WI38 (cell line): ENCODE results near the gene GBGT1.

Source experiments
- H3K4me3 ChIP-seq: 2 replicates; pipeline ENCODE4 v1.5.1; 2011; ENCODE audit warnings: low read depth, mild to moderate bottlenecking, control low read depth, low read length
- TF ChIP-seq, protein P1 (sequence below): IDR thresholded peaks from 2 replicates; pipeline ENCODE4 v1.5.1; 2012; ENCODE audit warnings: low read depth, mild to moderate bottlenecking, control low read depth, low read length

GBGT1 gene

DNA sequence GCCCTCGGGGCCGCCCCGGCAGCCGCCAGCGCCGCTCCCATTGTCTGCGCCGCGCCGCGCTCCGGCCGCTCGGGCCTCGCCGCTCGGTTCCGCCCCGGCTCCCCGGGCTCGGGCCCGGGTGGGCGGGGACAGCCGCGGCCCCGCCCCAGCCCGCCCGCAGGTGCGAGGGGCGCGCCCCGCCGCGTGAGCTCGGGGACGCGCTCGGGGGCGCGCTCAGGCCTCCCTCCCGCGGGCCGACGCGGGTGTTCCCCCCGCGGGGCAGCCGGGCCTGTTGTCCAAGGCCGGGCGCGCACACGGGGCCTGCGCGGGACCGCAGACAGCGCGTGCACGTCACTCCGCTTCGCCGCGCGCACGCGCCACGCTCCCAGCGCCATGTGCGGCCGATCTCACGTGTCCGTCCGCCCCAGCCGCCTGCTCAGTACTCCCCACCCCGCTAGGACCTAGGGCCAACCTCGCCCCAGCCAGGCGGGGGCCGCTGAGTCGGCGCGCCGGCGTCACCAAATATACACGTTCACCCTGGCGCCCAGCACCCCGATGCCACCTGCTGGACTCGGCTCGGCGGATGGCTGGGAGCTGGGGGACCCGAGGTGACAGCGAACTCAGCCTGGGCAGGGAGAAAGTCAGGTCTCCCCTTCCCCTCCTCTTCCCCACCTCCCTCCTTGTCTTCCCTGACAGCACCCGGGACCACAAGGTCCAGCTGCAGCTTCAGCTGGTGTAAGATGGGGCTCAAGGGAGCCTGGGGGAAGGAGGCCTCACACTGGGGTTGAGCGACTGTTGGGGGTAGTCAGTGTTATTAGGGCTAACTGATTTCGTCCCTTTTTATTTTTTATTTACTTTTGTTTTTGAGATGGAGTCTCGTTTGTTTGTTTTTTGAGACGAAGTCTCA, 14.3 kb downstream of the GBGT1 start:
- H3K4me3 ChIP-seq, result peak overlapping the region; percentile 45
- TF ChIP-seq, protein P1, sequence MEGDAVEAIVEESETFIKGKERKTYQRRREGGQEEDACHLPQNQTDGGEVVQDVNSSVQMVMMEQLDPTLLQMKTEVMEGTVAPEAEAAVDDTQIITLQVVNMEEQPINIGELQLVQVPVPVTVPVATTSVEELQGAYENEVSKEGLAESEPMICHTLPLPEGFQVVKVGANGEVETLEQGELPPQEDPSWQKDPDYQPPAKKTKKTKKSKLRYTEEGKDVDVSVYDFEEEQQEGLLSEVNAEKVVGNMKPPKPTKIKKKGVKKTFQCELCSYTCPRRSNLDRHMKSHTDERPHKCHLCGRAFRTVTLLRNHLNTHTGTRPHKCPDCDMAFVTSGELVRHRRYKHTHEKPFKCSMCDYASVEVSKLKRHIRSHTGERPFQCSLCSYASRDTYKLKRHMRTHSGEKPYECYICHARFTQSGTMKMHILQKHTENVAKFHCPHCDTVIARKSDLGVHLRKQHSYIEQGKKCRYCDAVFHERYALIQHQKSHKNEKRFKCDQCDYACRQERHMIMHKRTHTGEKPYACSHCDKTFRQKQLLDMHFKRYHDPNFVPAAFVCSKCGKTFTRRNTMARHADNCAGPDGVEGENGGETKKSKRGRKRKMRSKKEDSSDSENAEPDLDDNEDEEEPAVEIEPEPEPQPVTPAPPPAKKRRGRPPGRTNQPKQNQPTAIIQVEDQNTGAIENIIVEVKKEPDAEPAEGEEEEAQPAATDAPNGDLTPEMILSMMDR, result no peak

DNA sequence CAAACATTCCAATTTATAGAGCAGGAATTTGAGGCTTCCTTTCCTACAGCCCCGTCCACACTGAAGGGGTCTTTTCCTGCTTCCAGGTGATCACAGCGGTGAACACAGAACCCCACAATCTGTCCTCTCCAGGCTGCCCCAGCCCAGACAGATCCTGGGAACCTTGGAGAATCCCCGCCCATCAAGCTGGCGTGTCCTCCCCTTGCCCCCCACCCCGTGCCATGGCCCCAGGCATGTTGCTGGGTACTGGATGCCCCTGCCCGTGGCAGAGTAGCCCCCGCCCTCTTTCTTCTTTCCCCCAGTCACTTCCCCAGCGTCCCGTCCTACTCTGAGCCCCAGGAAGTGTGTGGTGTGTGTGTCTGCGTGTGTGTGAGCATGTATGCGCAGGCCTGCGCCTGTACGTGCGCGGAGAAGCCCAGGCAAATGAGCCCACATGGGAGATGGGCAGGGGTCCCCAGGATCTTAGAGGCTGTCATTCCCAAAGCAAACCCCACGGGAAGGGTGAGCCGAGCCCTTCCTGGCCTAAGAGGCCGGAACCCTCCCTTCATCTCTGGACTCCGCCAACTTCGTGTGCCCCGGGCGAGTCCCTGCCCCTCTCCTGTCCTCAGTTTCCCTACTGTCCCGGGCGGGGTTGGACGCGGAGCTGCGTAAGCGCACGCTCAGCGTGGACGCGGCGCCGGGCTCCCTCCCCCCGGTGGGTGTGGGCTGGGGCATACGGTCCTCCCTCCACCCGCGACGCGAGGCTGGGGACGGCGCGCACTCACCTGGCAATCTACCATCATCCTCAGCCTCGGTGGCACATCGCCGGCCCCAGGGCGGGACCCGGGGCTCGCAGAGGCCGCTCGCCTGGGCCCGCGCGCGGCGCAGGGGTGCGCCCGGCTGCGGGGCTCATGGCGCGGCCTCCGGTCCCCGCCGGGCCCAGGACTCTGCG, 15.2 kb downstream of the GBGT1 start:
- TF ChIP-seq, protein P1, result no peak
- H3K4me3 ChIP-seq, result peak overlapping the region; percentile 74

DNA sequence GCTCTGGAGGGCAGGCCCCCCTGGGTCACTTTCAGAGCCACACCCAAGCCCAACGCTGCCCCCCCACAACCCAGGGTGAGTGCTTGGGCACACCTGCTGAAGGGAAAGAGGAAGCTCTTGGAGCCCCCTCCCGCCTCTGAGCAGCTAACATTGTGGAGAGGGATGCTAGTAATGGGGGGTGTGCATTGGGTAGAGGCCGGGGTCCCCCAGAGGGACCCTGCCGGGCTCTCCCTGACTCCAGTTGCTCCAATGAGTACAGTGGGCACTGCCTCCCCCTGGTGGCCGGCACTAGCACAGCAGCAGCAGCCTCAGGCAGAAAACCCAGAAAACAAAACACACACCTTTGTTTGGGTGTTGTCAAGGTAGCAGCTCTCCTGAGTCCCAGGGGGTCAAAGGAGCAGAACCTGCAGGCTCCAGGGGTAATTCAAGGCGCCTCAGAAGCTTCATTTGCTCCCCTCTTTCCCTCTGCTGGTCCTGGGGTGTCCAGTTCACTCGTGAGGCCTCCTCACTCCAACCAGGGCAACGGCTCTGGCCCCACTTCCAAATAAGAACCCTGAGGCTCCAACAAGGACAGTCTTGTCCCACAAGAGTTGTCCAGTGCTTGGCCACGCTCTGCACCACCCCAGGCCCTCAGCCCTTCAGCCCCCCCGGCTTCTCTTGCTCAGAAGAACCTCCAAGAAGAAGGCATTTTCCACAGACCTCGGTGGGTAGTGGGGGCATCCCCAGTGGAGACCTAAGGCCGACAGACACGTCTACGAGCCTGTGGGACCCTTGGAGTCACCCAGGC, 16.1 kb downstream of the GBGT1 start:
- H3K4me3 ChIP-seq, result peak overlapping the region; percentile 74
- TF ChIP-seq, protein P1, result peak; percentile 99

DNA sequence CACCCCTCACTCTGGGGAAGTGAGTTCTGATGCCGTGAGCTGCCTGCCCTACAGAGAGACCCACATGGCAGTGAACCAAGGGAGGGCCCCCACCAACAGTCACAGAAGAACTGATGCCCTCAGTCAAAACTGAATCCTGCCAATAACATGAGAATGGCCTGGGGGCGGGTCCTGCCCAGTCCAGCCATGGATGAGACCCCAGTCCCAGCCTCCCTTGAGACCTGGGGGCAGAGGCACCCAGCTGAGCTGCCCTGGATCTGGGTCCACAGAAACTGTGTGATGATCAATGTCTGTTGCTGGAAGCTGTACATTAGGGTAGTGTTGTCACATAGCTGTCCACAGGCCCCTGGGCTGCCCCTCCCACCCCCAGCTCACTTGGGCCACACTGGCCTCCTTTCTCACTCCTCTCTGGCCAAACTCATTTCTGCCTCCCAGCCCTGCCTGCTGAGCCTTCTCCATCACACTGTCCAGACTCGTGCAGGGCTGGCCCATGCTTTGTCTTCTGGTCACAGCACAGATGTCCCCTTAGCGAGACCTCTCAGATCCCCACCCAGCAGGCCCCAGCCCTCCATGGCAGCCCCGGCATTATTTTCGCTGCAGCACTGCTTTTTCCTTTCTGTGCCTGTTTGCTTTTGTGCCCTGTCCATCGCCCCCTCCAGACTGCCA, 16.8 kb downstream of the GBGT1 start:
- no peak overlapping the region for H3K4me3 ChIP-seq
- TF ChIP-seq, protein P1, result no peak

DNA sequence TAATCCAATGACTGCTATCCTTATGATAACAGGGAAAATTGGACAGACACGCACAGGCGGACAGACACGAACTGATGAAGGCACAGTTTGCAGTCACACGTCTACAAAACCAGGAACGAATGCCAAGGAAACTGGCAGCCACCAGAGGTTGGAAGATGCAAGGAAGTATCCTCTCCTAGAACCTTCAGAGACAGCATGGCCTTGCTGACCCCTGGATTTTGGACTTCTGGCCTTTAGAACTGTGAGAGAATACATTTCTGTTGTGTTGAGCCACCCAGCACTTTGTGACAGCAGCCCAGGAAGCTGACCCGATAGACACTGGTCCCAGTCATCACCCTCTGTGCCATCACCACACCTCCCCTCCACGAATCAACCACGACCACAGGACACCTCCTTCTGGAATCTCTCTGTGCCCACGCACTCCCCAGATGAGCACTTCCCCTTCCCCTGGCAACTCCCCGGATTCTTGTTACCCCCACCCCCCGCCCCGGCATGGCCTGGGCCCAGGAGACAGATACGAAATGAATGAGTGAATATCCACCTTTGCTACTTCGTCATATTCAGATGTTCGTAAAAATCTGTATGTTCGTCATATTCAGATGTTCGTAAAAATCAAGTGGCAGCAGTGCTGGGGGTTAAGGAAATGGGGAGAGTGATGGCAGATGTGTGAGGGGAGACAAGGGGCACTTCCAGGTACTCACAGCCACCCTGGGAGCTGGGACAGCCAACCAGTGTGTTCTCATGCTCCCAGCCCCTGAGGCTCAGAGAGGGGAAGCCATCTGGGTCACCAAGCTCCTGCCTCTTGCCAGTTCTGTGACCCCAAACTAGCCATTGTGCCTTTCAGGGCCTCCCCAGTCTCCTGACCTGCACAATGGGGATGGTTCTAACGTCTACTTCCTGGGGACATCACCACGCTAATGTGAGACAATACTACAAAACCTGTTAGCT, 18.5 kb downstream of the GBGT1 start:
- H3K4me3 ChIP-seq, result peak overlapping the region; percentile 40; the same call in 1 of the 2 replicates
- TF ChIP-seq, protein P1, result no peak
